Activated CD8-positive, alpha-beta memory T cell treated with anti-CD3 and anti-CD28 coated beads, Interleukin-2, amount 50 U/mL, for 4 hours (primary cell): Measurements from ENCODE around the gene DNAH17.

Source experiments
- DNase-seq: peaks from one replicate; pipeline ENCODE4 v3.0.0-alpha.2; 2020

Gene DNAH17

GRCh38 chr17:78491236-78492115, 85.7 kb downstream of the DNAH17 start:
- DNase-seq = no peak

GRCh38 chr17:78490673-78491072, 86.5 kb downstream of the DNAH17 start:
- no peak for DNase-seq

- no peak for DNase-seq
These were observed 87.0 kb downstream of the DNAH17 start for GRCh38 chr17:78490156-78490555.

- no peak for DNase-seq
These were observed 88.1 kb downstream of the DNAH17 start for GRCh38 chr17:78488867-78489634.

- DNase-seq = no peak
These were observed 89.0 kb downstream of the DNAH17 start for GRCh38 chr17:78488156-78488555.

GRCh38 chr17:78486946-78487680, 90.1 kb downstream of the DNAH17 start:
- no peak for DNase-seq

- no peak for DNase-seq
These were observed 90.9 kb downstream of the DNAH17 start for GRCh38 chr17:78486228-78486802.

- DNase-seq = no peak
These were observed 91.7 kb downstream of the DNAH17 start for GRCh38 chr17:78485290-78486168.

- peak; percentile 66 for DNase-seq
These were observed 92.6 kb downstream of the DNAH17 start for GRCh38 chr17:78484271-78485246.

- no peak for DNase-seq
These were observed 97.8 kb downstream of the DNAH17 start for GRCh38 chr17:78479369-78479768.

- no peak for DNase-seq
These were observed 98.4 kb downstream of the DNAH17 start for GRCh38 chr17:78478757-78479297.

- DNase-seq = no peak
These were observed 99.1 kb downstream of the DNAH17 start for GRCh38 chr17:78477913-78478756.

- DNase-seq = no peak
These were observed 100.2 kb downstream of the DNAH17 start for GRCh38 chr17:78476973-78477372.

- DNase-seq = no peak
These were observed 101.0 kb downstream of the DNAH17 start for GRCh38 chr17:78476149-78476548.

GRCh38 chr17:78475211-78475610, 102.0 kb downstream of the DNAH17 start:
- no peak for DNase-seq

- DNase-seq = no peak
These were observed 102.5 kb downstream of the DNAH17 start for GRCh38 chr17:78474614-78475146.

GRCh38 chr17:78473951-78474613, 103.1 kb downstream of the DNAH17 start:
- DNase-seq = no peak
